Epidermal melanocyte (primary cell): Measurements from ENCODE around the gene SGSM1.

Experiments used
- DNase-seq: peaks from one replicate; pipeline ENCODE4 v3.0.0; 2011; ENCODE audit warnings: low spot score; ENCODE audit not compliant: insufficient read length

Gene SGSM1

GRCh38 chr22:24805790-24806662 is at the start of gene SGSM1:
SGSM1 (plus strand) TSS chr22:24806211; CDS start chr22:24806326, 115 bp downstream.
- peak; percentile 59 for DNase-seq

GRCh38 chr22:24758164-24758799 is 47.7 kb upstream of the SGSM1 start:
- peak; percentile 61 for DNase-seq

- no peak for DNase-seq
Measured at GRCh38 chr22:24759765-24760164, 46.2 kb upstream of the SGSM1 start.

- peak; percentile 65 for DNase-seq
Measured at GRCh38 chr22:24760708-24761306, 45.2 kb upstream of the SGSM1 start.

GRCh38 chr22:24761888-24762675 is 43.9 kb upstream of the SGSM1 start:
- DNase-seq = no peak

- no peak for DNase-seq
Measured at GRCh38 chr22:24763872-24764485, 42.0 kb upstream of the SGSM1 start.

GRCh38 chr22:24765166-24765565 is 40.8 kb upstream of the SGSM1 start:
- no peak for DNase-seq

GRCh38 chr22:24768537-24769374 is 37.3 kb upstream of the SGSM1 start:
- DNase-seq = no peak

- DNase-seq = peak; percentile 69
Measured at GRCh38 chr22:24772493-24773220, 33.4 kb upstream of the SGSM1 start.

- DNase-seq = no peak
Measured at GRCh38 chr22:24775769-24776492, 30.1 kb upstream of the SGSM1 start.

- no peak for DNase-seq
Measured at GRCh38 chr22:24776525-24776924, 29.5 kb upstream of the SGSM1 start.

- DNase-seq = no peak
Measured at GRCh38 chr22:24789516-24789915, 16.5 kb upstream of the SGSM1 start.

- no peak for DNase-seq
Measured at GRCh38 chr22:24791362-24791761, 14.6 kb upstream of the SGSM1 start.

GRCh38 chr22:24796056-24796455 is 10.0 kb upstream of the SGSM1 start:
- no peak for DNase-seq

GRCh38 chr22:24796860-24797259 is 9.2 kb upstream of the SGSM1 start:
- no peak for DNase-seq

- DNase-seq = no peak
Measured at GRCh38 chr22:24801901-24802465, 4.0 kb upstream of the SGSM1 start.

- peak; percentile 59 for DNase-seq
Measured at GRCh38 chr22:24803064-24803542, 2.9 kb upstream of the SGSM1 start.

- DNase-seq = no peak
Measured at GRCh38 chr22:24806663-24807001, 621 bp downstream of the SGSM1 start.
